Epithelial cell of umbilical artery (primary cell): ENCODE data around the gene SFRP2. TPM values are rescaled to one million over a fixed set of nuclear protein-coding genes. Genes with fewer than 3 reads are reported as not detected.

Source experiments
- total RNA-seq: library from RNA; depleted of rRNA; stranded (reverse); fragments of >200 nt; gene quantifications from 2 replicates; pipeline ENCODE4 v1.2.3, GENCODE V29; 2014

SFRP2 gene, protein sequence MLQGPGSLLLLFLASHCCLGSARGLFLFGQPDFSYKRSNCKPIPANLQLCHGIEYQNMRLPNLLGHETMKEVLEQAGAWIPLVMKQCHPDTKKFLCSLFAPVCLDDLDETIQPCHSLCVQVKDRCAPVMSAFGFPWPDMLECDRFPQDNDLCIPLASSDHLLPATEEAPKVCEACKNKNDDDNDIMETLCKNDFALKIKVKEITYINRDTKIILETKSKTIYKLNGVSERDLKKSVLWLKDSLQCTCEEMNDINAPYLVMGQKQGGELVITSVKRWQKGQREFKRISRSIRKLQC
- not detected in 2 replicates for total RNA-seq

DNA sequence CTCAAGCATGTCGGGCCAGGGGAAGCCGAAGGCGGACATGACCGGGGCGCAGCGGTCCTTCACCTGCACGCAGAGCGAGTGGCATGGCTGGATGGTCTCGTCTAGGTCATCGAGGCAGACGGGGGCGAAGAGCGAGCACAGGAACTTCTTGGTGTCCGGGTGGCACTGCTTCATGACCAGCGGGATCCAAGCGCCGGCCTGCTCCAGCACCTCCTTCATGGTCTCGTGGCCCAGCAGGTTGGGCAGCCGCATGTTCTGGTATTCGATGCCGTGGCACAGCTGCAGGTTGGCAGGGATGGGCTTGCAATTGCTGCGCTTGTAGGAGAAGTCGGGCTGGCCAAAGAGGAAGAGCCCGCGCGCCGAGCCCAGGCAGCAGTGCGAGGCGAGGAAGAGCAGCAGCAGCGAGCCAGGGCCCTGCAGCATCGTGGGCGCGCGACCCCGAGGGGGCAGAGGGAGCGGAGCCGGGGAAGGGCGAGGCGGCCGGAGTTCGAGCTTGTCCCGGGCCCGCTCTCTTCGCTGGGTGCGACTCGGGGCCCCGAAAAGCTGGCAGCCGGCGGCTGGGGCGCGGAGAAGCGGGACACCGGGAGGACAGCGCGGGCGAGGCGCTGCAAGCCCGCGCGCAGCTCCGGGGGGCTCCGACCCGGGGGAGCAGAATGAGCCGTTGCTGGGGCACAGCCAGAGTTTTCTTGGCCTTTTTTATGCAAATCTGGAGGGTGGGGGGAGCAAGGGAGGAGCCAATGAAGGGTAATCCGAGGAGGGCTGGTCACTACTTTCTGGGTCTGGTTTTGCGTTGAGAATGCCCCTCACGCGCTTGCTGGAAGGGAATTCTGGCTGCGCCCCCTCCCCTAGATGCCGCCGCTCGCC is at the start of gene SFRP2:
Gene SFRP2 (minus strand): TSS at position 671 of the 864 bp plus-strand sequence. CDS start 248 bp downstream, at position 423.

DNA sequence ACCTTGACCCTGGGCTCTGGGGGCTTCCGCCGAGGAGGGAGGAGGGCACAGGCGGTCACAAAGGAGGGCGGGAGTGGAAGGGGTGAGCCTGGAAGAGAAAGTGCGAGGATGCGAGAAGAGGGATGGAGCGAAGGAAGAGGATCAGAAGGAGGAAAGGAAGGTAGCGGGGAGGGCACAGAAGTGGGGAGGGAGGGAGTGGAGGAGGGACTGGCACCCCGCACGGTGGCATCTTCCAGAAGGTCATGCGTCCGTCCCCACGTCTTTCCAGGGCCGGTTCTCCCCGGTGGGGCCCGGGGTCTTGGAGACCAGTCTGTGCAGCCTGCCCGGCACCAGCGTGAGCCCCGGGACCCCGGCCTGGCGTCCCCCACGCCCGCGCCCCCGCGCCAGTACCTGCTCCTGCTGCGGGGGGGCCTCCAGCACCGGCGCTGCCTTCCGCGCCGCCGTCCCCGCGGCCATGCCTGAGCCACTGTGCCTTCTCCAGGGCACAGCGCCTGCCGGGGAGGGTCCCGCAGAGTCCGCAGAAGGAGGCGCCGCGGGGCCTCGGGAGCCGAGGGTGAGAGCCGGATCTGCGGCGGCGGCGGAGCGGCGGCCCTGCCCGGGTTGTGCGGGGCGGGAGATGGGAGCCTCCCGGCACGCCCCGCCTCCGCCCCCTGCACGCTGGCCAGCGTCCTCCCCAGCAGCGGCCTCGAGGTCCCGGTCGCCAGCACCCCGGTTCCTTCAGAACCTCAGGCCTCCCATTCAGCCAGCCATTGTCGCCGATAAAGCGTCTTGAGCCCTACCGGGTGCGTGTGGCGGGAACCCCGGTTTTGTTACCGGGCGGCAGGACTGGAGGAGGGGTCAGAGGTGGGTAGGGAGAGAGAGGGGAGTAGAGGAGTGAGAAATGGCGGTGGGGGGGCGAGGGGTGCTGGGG is 29.2 kb downstream of the SFRP2 start, which contains the start of gene RNF175:
Gene RNF175 (minus strand): TSS at position 618 of the 910 bp plus-strand sequence. CDS start 162 bp downstream, at position 456.

Other genes starting within 250 kb of the SFRP2 start
- gene TLR2, start 104.8 kb downstream of the SFRP2 start, total RNA-seq, result 0.30 TPM in 1 of 2 replicates, not detected in the other
- gene RNF175, start 29.1 kb downstream of the SFRP2 start, total RNA-seq, result not detected in 2 replicates